ENCODE measurements around the gene SERPINB2.

The SERPINB2 gene, protein sequence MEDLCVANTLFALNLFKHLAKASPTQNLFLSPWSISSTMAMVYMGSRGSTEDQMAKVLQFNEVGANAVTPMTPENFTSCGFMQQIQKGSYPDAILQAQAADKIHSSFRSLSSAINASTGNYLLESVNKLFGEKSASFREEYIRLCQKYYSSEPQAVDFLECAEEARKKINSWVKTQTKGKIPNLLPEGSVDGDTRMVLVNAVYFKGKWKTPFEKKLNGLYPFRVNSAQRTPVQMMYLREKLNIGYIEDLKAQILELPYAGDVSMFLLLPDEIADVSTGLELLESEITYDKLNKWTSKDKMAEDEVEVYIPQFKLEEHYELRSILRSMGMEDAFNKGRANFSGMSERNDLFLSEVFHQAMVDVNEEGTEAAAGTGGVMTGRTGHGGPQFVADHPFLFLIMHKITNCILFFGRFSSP

GRCh38 chr18:63887424-63887823 lies at the start of gene SERPINB2:
TSS of gene SERPINB2 (plus strand) at chr18:63887705. CDS start at chr18:63891445, 3,740 bp downstream.
- no peak for DNase-seq

- no peak for DNase-seq
Measured at GRCh38 chr18:63843008-63843407, 44.5 kb upstream of the SERPINB2 start.

GRCh38 chr18:63844254-63844653 lies 43.3 kb upstream of the SERPINB2 start:
- DNase-seq, result no peak

DNA sequence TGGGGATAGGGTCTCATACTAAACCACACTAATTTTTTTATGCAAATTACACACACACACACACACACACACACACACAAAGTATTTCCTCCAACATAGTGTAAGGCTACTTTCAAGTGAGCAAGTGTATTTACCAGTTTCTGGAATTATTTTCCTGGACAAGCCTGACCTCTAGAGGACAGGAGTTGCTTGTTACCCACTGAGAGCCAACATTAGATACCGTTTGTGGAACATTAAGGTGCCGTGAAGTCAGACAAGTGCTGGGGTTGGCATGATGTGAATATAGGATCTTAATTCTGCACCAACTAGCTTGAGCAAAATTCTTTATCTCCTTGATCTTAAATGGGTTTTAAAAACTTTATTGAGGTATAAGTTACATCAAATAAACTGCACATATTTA lies 39.3 kb upstream of the SERPINB2 start:
- no peak for DNase-seq

DNA sequence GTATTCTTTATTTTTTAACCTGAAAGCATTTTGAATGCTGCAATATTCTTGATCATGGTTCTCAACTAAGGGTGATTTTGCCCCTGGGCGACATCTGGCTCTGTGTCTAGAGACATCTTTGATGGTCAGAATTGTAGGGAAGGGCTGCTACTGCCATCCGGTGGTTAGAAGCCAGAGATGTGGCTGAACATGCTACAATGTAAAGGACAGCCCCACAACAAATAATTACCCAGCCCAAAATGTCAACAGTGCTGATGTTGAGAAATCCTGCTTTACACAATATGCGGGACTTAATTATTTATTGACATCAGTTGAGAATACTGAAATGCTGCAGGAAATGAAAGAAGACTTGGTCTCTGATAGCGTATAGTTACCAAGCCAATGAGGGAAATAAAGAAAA lies 37.5 kb upstream of the SERPINB2 start:
- DNase-seq, result no peak

- no peak for DNase-seq
Measured at GRCh38 chr18:63850636-63851035, 36.9 kb upstream of the SERPINB2 start.

DNA sequence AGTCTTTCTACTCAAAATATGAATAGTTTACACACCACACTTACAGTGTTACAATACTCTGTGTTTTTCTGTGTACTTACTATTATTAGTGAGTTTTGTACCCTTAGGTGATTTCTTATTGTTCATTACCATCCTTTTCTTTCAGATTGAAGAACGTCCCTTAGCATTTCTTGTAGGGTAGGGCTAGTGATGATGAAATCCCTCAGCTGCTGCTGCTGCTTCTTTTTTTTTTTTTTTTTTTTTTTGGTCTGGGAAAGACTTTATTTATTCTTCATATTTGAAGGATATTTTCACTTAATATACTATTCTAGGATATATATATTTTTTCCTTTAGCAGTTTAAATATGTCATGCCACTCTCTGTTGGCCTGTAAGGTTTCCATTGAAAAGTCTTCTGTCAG lies 29.0 kb upstream of the SERPINB2 start:
- no peak for DNase-seq

DNA sequence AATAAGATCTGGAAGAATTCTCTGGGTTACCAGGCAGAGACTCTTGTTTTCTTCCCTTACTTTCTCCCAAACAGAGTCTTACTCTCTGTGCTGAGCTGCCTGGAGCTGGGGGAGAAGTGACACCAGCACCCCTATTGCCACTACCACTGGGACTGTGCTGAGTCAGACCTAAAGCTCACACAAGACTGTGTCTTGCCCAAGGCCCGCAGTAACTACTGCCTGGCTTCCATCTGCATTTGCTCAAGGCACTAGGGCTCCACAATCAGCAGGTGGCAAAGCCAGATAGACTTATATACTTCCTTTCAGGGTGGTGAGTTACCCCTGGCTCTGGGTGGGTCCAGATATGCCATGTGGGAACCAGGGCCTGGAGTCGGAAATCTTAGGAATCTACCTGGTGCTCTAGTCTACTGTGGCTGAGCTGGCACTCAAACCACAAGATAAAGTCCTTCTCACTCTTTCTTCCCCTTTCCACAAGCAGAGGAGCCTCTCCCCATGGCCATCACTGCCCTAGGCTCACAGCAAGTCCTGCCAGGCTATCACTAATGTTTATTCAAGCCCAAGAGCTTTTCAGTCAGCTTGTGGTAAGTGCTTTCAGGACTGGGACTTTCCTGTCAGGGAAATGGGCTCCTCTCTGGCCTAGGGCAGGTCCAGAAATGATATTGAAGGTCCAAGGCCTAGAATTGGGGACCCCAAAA lies 27.6 kb upstream of the SERPINB2 start:
- DNase-seq, result no peak

DNA sequence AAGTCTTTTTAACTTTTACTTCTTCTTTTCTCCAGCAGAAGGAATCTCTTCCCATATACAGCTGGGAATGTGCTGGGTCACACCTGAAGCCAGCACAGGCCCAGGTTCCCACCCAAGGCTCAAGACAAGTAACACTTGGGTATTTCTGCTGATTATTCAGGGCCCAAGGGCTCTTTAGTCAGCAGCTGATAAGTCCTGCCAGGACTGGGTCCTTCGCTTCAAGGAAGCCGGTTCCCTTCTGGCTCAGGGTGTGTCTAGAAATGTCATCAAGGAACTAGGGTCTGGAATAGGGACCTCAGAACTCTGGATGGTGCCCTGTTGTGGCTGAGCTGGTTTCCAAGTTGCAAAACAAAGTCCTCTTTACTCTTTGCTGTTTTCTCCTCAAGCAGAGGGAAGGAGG lies 27.0 kb upstream of the SERPINB2 start:
- DNase-seq, result no peak

DNA sequence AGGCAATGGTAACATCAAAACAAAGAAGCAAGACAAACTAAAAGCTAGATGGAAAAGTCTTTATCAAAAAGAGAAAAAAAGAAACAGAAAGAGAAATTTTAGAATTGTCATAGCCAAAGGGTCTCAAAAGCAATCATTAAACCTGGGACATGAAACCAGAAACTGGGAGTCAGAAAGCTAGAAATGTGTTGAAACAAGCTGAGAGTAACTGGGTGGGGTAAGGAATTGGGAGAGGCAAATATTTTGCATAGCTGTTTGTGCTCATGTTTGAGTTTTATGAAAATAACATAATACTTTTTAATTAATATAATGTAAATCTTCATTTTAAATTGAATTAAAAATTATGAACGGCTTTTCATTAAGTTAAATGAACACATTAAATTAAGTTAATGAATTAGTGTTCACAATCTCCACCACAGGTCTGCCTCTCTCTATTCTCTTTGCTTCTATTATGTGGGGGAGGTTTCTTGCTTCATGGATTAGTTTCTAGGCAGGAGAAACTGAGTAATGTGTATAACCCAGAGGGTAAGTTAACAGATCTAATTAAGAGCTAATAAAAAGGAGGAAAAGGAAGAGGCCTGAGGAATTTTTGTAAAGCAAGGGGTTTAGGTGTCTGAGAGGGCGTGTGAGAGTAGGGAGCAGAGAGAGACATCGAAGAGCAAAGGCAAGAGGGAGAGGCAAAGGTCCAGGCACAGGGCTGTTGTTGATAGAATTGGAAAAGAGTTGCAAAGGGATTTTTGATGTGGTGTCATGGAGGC lies 20.0 kb upstream of the SERPINB2 start:
- no peak for DNase-seq

DNA sequence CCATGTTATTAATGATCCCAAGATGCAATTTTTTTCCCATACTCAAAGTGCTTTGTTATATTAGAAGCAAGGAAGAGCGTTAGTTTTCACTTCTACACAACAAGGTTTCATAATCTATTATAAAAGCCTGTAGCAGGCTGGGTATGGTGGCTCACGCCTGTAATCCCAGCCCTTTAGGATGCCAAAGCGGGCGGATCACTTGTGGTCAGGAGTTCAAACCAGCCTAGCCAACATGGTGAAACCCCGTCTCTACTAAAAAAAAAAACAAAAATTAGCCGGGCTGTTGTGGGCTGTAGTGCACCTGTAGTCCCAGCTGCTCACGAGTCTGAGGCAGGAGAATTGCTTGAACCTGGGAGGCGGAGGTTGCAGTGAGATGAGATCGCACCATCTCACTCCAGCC lies 19.0 kb upstream of the SERPINB2 start:
- no peak for DNase-seq

DNA sequence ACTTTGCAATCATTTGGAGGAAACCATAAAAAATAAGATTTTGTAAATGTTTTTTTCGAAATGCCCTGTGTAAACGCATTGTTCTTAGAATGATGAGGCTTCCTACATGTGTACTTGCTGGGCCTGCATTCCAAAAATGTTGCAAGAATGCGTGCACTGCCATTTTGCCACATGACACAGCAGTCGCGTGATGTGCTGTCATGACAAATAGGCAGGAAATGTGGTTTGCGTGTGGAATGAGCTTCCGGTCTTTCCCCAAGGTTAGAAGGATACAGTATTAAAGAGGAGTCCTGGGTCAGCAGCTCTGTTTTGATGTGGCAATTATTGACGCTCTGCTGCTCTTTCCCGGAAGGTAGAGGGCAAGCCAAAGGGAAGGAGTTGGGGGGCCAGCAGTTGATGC lies 18.1 kb upstream of the SERPINB2 start:
- DNase-seq, result no peak

DNA sequence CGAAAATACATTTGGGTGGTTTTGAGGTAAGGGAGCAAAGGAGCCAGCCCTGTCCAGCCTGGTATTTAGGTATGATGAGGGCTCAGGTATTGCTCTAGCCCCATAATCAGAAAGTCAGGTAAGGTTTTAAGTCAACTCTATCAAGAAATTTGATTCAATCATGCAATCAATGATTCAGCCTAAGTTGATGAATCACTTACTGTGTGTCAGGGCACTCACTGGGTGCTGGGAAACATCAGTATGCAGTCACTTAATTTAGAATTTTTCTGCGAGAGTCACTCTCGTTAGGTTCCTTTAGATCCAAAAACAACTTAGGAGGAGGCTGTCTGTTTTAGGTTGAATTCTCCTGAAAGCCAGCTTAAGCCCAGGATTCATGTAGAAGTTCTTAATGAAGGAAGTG lies 17.7 kb upstream of the SERPINB2 start:
- DNase-seq, result no peak

GRCh38 chr18:63871836-63872235 lies 15.7 kb upstream of the SERPINB2 start:
- no peak for DNase-seq

- no peak for DNase-seq
Measured at GRCh38 chr18:63872586-63872985, 14.9 kb upstream of the SERPINB2 start.

GRCh38 chr18:63878343-63878742 lies 9.2 kb upstream of the SERPINB2 start:
- no peak for DNase-seq

- DNase-seq, result no peak
Measured at GRCh38 chr18:63878925-63879324, 8.6 kb upstream of the SERPINB2 start.

- no peak for DNase-seq
Measured at GRCh38 chr18:63879709-63880108, 7.8 kb upstream of the SERPINB2 start.

GRCh38 chr18:63881851-63882250 lies 5.7 kb upstream of the SERPINB2 start:
- DNase-seq, result no peak

DNA sequence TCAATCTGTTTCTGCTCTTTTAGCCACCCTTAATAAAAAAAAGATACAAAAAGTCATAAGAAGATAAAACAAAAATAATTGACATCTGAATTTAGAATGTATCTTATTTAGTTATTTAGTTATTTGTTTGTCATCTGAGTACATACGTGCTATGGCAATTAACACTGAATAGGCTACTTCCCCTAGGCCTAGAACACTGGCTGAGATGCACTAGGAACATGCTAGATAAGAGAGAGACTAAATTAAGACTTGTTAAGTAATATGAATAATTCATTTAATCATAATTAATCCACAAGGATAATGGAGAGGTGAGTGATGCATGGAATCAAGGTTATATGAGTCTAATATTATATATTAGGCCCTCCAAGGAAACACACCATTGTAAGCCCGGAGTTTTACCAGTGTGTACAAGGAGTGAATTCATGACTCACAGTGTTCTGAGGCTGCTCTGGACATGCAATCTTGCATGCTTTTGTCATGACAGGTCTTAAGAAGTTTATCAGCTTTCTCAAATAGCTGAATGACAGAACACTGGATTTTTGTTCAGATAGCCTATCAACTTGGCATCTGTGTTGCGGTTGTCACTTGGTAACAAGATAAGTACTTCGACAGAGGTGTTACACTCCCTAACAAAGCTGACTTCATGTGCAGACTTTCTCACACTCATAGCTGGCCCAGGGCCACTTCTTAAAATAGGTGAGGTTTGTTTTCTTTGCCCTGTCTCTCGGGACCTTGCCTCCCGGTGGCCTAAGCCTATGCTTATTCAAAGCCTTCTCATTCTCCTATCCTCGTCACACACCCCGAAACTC lies 5.0 kb upstream of the SERPINB2 start:
- no peak for DNase-seq

DNA sequence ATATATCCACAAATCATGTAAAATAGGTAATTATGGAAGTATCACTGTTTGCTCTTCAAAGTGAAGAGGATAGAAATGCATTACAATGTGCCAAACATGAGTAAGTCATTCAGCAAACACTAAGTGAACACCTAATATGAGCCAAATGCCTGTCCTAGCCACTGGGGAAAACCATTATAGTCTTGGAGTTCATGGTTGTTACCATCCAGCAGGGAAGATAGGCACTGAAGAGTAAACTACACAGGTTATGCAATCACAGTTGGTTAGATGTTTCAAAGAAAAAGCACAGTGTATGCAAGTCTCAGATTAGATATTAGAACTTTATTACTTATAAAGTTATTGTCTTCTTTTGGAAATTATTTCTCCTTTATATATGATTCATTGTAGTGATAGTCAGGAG lies 3.9 kb upstream of the SERPINB2 start:
- no peak for DNase-seq

DNA sequence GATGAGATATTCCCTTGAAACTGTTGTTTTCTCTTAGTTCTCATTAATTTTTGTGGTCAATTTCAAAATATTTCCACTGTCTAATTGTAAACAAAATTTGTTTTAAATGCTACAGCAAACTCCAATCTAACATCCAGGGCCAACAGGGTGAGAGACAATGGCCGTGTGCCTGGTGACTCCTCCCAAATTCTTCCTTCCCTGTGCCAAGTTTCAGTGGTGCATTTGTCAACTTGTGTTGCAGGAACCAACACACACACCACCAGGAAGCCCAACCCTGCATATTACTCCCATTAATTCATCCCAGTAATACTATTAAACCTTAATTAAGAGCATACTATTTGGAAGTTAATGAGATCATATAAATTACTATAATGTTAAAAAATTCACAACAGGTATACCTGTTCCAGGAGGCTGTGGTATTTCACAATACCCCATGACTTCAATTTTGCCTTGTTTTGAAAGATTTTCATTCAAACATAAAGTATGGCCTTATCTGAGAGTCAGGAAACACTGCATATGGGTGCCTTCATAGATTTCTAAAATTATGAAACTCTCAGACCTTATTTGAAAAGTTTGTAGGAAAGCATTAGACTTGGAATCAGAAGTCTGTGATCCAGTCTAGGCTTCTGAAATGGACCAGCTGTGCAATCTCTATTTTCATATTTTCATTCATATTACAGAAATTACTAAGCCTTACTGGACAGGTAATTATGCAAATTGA lies 1.1 kb downstream of the SERPINB2 start:
- no peak for DNase-seq

Data from CD4-positive, alpha-beta T cell treated with Interleukin-6 for 4 hours (primary cell).